PC-3 (cell line): ENCODE data around the gene ZBTB11. TPM values are rescaled to one million over a fixed set of nuclear protein-coding genes. Genes with fewer than 3 reads are reported as not detected.
"Not testable (repeated sequence)": the region's sequence is repeated elsewhere in the genome, so short reads cannot be mapped to it uniquely, and the experiment has no call there.

ENCODE experiments used
- ATAC-seq: fragments of 200-7000 bp; cut with Tn5 transposase; 2 replicates; pipeline ENCODE4 v1.9.1; 2020; ENCODE audit warnings: mild to moderate bottlenecking, moderate library complexity
- BruUV-seq: library from RNA; stranded (reverse); fragments of 400-500 nt; replicated peaks from 2 replicates; lab custom pipeline; 2021; lab: Mats Ljungman, UMichigan
- CTCF ChIA-PET: fragments of 300-600 bp; sonication (Branson Sonifier 250); formaldehyde crosslinking; loops from one replicate; lab custom pipeline; 2022; ENCODE audit warnings: antibody characterized with exemption; lab: Charles Lee
- POLR2A ChIA-PET: fragments of 300-600 bp; sonication (Branson Sonifier 250); formaldehyde crosslinking; loops from one replicate; lab custom pipeline; 2022; ENCODE audit warnings: antibody characterized with exemption; ENCODE audit not compliant: unreplicated experiment; lab: Charles Lee
- DNase-seq: peaks from one replicate; pipeline ENCODE4 v3.0.0-alpha.2; 2015
- H2AFZ ChIP-seq: fragments of 300-600 bp; sonication (generic); 2 replicates; pipeline ENCODE4 v1.6.0; 2016; ENCODE audit warnings: antibody characterized with exemption, low read length
- H3F3A ChIP-seq: fragments of 300-600 bp; sonication (generic); one replicate; pipeline ENCODE4 v1.6.0; 2017; ENCODE audit warnings: antibody characterized with exemption, low read length, control low read depth, mild to moderate bottlenecking; ENCODE audit not compliant: unreplicated experiment
- H3K27ac ChIP-seq: fragments of 300-600 bp; sonication (generic); 2 replicates; pipeline ENCODE4 v1.5.1; 2016; ENCODE audit warnings: mild to moderate bottlenecking, low read length
- H3K27me3 ChIP-seq: fragments of 300-600 bp; sonication (generic); 2 replicates; pipeline ENCODE4 v1.6.1; 2016; ENCODE audit warnings: low read length, mixed read lengths
- H3K36me3 ChIP-seq: fragments of 300-600 bp; sonication (generic); 2 replicates; pipeline ENCODE4 v1.6.1; 2016; ENCODE audit warnings: low read depth, mixed run types, low read length, mixed read lengths
- H3K4me1 ChIP-seq: fragments of 300-600 bp; sonication (generic); 2 replicates; pipeline ENCODE4 v1.5.1; 2016; ENCODE audit warnings: low read length; ENCODE audit not compliant: insufficient read depth
- H3K4me2 ChIP-seq: fragments of 300-600 bp; sonication (generic); 2 replicates; pipeline ENCODE4 v1.6.0; 2016; ENCODE audit warnings: low read length
- H3K4me3 ChIP-seq: fragments of 300-600 bp; sonication (generic); 2 replicates; pipeline ENCODE4 v1.5.1; 2016; ENCODE audit warnings: mild to moderate bottlenecking, low read length, mixed read lengths
- H3K79me2 ChIP-seq: fragments of 300-600 bp; sonication (generic); 2 replicates; pipeline ENCODE4 v1.6.1; 2017; ENCODE audit warnings: low read length, mixed read lengths
- H3K9ac ChIP-seq: fragments of 300-600 bp; sonication (generic); 2 replicates; pipeline ENCODE4 v1.6.0; 2016; ENCODE audit warnings: mild to moderate bottlenecking, low read length
- H3K9me2 ChIP-seq: fragments of 300-600 bp; sonication (generic); replicated peaks from 2 replicates; pipeline ENCODE4 v1.6.1; 2016; ENCODE audit warnings: mixed run types, low read length, mixed read lengths
- H3K9me3 ChIP-seq: fragments of 300-600 bp; sonication (generic); 2 replicates; pipeline ENCODE4 v1.6.1; 2016; ENCODE audit warnings: low read length, mixed read lengths
- H4K20me1 ChIP-seq: fragments of 300-600 bp; sonication (generic); 2 replicates; pipeline ENCODE4 v1.6.1; 2016; ENCODE audit warnings: low read length, mixed read lengths
- CTCF ChIP-seq: fragments of 300-600 bp; sonication (generic); conservative IDR thresholded peaks from 2 replicates; pipeline ENCODE4 v1.5.1; 2017; ENCODE audit warnings: antibody characterized with exemption, low read depth, mild to moderate bottlenecking, low read length
- EZH2 ChIP-seq: fragments of 300-600 bp; sonication (generic); IDR thresholded peaks from one replicate; pipeline ENCODE4 v1.6.1; 2017; ENCODE audit warnings: antibody characterized with exemption, mild to moderate bottlenecking, low read length; ENCODE audit not compliant: unreplicated experiment
- EZH2phosphoT487 ChIP-seq: fragments of 300-600 bp; sonication (generic); IDR thresholded peaks from 2 replicates; pipeline ENCODE4 v1.6.1; 2018; ENCODE audit warnings: mild to moderate bottlenecking, antibody characterized with exemption, low read length, borderline replicate concordance
- intact Hi-C: fragments of 100-400 bp; cut with micrococcal nuclease; formaldehyde crosslinking; loops from 2 replicates; pipeline ENCODE4 v1.9.0; 2023
- total RNA-seq: library from RNA; depleted of rRNA; stranded (reverse); fragments of >200 nt; gene quantifications from 2 replicates; pipeline ENCODE4 v1.2.3, GENCODE V29; 2014

The ZBTB11 gene
- total RNA-seq, 1 experiment from 2014 or later, result 27.6 TPM

- no peak for DNase-seq
- CTCF ChIA-PET, result no interaction called here
- peaks cover 27% of the 10 kb centered on the region for H3K4me1 ChIP-seq
- peak overlapping the region; percentile 89 for H3K4me3 ChIP-seq
- no peak for TF ChIP-seq CTCF
- no peak for TF ChIP-seq EZH2phosphoT487
- TF ChIP-seq EZH2, result no peak
- peak overlapping the region; percentile 69 for H3K27ac ChIP-seq
- BruUV-seq, result no TSS peak
- peak; percentile 7; the same call in 1 of the 2 replicates for ATAC-seq
- H3F3A ChIP-seq, result no peaks in the 10 kb centered on the region
- no peaks in the 10 kb centered on the region for H3K27me3 ChIP-seq
- peaks cover 48% of the 10 kb centered on the region for H3K36me3 ChIP-seq
- peak overlapping the region; percentile 96 for H3K4me2 ChIP-seq
- peaks cover 56% of the 10 kb centered on the region for H3K79me2 ChIP-seq
- POLR2A ChIA-PET, result interaction anchor here (0.7 to 1.1 kb wide), 2 partner anchors 8 to 112 kb away, joined by 3 to 4 read pairs; no protein-coding TSS in a partner anchor
- peaks cover 49% of the 10 kb centered on the region for H4K20me1 ChIP-seq
- peak overlapping the region; percentile 97 for H3K9ac ChIP-seq
- intact Hi-C loops, result loop anchor here (1.0 to 5.0 kb wide), 3 partner anchors 9 to 36 kb away; partner anchors contain the start of genes CEP97 and ZBTB11
- no peaks in the 10 kb centered on the region for H3K9me3 ChIP-seq
- no peaks in the 10 kb centered on the region for H3K9me2 ChIP-seq
- H2AFZ ChIP-seq, result no peak overlapping the region
Measured at GRCh38 chr3:101685870-101686307, 9.0 kb upstream of the ZBTB11 start.

GRCh38 chr3:101685050-101685400 is 8.1 kb upstream of the ZBTB11 start:
- DNase-seq, result no peak
- TF ChIP-seq EZH2phosphoT487 (no peak), EZH2 (no peak), CTCF (no peak)

GRCh38 chr3:101680466-101680865 is 3.5 kb upstream of the ZBTB11 start:
- Histone ChIP-seq H3K79me2 (peaks cover 61% of the 10 kb centered on the region), H3K9me2 (no peaks in the 10 kb centered on the region), H2AFZ (no peak overlapping the region), H3K4me1 (peaks cover 26% of the 10 kb centered on the region), H3K36me3 (peaks cover 50% of the 10 kb centered on the region), H4K20me1 (peaks cover 45% of the 10 kb centered on the region), H3K4me3 (no peak overlapping the region), H3K9me3 (no peaks in the 10 kb centered on the region), H3K4me2 (no peak overlapping the region), H3K27me3 (no peaks in the 10 kb centered on the region), H3F3A (peaks cover 8% of the 10 kb centered on the region), H3K9ac (no peak overlapping the region), H3K27ac (no peak overlapping the region)
- intact Hi-C loops, result no loop called here
- ATAC-seq (no peak), DNase-seq (no peak)
- ChIA-PET POLR2A (interaction anchor here (0.6 kb wide), 1 partner anchor 88 kb away, joined by 5 read pairs; no protein-coding TSS in a partner anchor), CTCF (no interaction called here)
- TF ChIP-seq CTCF, result no peak
- no peak for TF ChIP-seq EZH2phosphoT487
- TF ChIP-seq EZH2, result no peak
- BruUV-seq, result no TSS peak

More at GRCh38 chr3:101685050-101685400, 8.1 kb upstream of the ZBTB11 start:
- Histone ChIP-seq H3K4me2 (peak overlapping the region; percentile 96), H3K27ac (no peak overlapping the region), H2AFZ (no peak overlapping the region), H3K9me2 (no peaks in the 10 kb centered on the region), H3K9me3 (no peaks in the 10 kb centered on the region), H3K9ac (peak overlapping the region; percentile 97), H3K27me3 (no peaks in the 10 kb centered on the region), H3K36me3 (peaks cover 57% of the 10 kb centered on the region), H4K20me1 (peaks cover 49% of the 10 kb centered on the region), H3K4me1 (peaks cover 27% of the 10 kb centered on the region), H3K79me2 (peaks cover 56% of the 10 kb centered on the region), H3F3A (peaks cover 8% of the 10 kb centered on the region), H3K4me3 (peak overlapping the region; percentile 89)
- BruUV-seq, result no TSS peak
- intact Hi-C loops, result loop anchor here (5.0 kb wide), 1 partner anchor 37 kb away; the partner anchor contains the start of gene CEP97
- no peak for ATAC-seq
- POLR2A ChIA-PET, result no interaction called here
- CTCF ChIA-PET, result no interaction called here

GRCh38 chr3:101678837-101679236 is 1.9 kb upstream of the ZBTB11 start:
- CTCF ChIA-PET, H3K9me3 ChIP-seq, H3K4me3 ChIP-seq, intact Hi-C loops, H3K9ac ChIP-seq, H3F3A ChIP-seq, ATAC-seq, H3K4me2 ChIP-seq, H3K27ac ChIP-seq, BruUV-seq, H2AFZ ChIP-seq, H3K9me2 ChIP-seq, H3K27me3 ChIP-seq: not testable (repeated sequence)
- DNase-seq, result peak; percentile 47
- Histone ChIP-seq H4K20me1 (peaks cover 37% of the 10 kb centered on the region), H3K4me1 (peaks cover 27% of the 10 kb centered on the region), H3K36me3 (peaks cover 36% of the 10 kb centered on the region), H3K79me2 (peaks cover 61% of the 10 kb centered on the region)
- POLR2A ChIA-PET, result interaction anchor here (0.7 kb wide), 1 partner anchor 116 kb away, joined by 6 read pairs; no protein-coding TSS in a partner anchor
